Keratinocyte (primary cell): ENCODE data around the gene LGALS12.

Source experiments
- CTCF ChIP-seq, 3 experiments: IDR thresholded peaks in 1 of 3; conservative IDR thresholded peaks in 1 of 3; optimal IDR thresholded peaks in 1 of 3; 2 replicates in 2 of 3; 3 replicates in 1 of 3; pipeline versions ENCODE3 to v1.5.1; 2011; ENCODE audit warnings: low read length in 3 of 3, mild to moderate bottlenecking in 3 of 3, moderate library complexity in 2 of 3, control low read depth in 1 of 3, inconsistent platforms in 1 of 3; ENCODE audit not compliant: insufficient read depth in 2 of 3; ENCODE audit errors: extremely low read depth in 1 of 3
- EZH2 ChIP-seq: IDR thresholded peaks from one replicate; pipeline ENCODE4 v1.6.1; 2012; ENCODE audit warnings: inconsistent platforms, mild to moderate bottlenecking, low read length, moderate library complexity

- no peak for TF ChIP-seq CTCF (optimal IDR thresholded peaks at IDR 0.05 in 1 of 3, IDR thresholded peaks at IDR 0.05 in 1 of 3, conservative IDR thresholded peaks at IDR 0.05 in 1 of 3; ENCODE audit: extremely low read depth in 1 of 3, insufficient read depth in 2 of 3, low read length in 3 of 3)
- no peak for TF ChIP-seq EZH2
Observed at GRCh38 chr11:63516109-63516508, 10.2 kb downstream of the LGALS12 start.
